Neural cell (in vitro differentiated cells): Measurements from ENCODE around the gene ANKMY1. TPM values are rescaled to one million over a fixed set of nuclear protein-coding genes. Genes with fewer than 3 reads are reported as not detected.

Source experiments
- H2AFZ ChIP-seq: fragments of 200-600, 300-800 bp; sonication (generic), shearing (Covaris generic); 2 replicates; pipeline ENCODE4 v1.6.0; 2014; ENCODE audit warnings: low read depth, mild to moderate bottlenecking, antibody characterized with exemption, low read length, moderate library complexity
- H3F3A ChIP-seq: fragments of 200-600 bp; shearing (Covaris generic); 2 replicates; pipeline ENCODE4 v1.6.1; 2016; ENCODE audit warnings: mild to moderate bottlenecking, moderate library complexity, mixed read lengths, antibody characterized with exemption, low read length; ENCODE audit not compliant: insufficient read depth, poor library complexity, severe bottlenecking
- H3K27ac ChIP-seq: fragments of 200-600, 300-800 bp; sonication (generic), shearing (Covaris generic); 2 replicates; pipeline ENCODE4 v1.5.1; 2014; ENCODE audit warnings: mild to moderate bottlenecking, low read length, moderate library complexity
- H3K27me3 ChIP-seq: fragments of 300-800, 200-600 bp; sonication (generic), shearing (Covaris generic); 2 replicates; pipeline ENCODE4 v1.6.0; 2014; ENCODE audit warnings: mild to moderate bottlenecking, low read depth, low read length, moderate library complexity; ENCODE audit not compliant: insufficient read depth
- H3K36me3 ChIP-seq: fragments of 300-800, 200-600 bp; sonication (generic), shearing (Covaris generic); 2 replicates; pipeline ENCODE4 v1.5.1; 2014; ENCODE audit warnings: mild to moderate bottlenecking, antibody characterized with exemption, low read length, moderate library complexity; ENCODE audit not compliant: insufficient read depth
- H3K4me2 ChIP-seq: fragments of 300-800, 200-600 bp; sonication (generic), shearing (Covaris generic); 2 replicates; pipeline ENCODE4 v1.6.0; 2014; ENCODE audit warnings: mild to moderate bottlenecking, low read length
- H3K4me3 ChIP-seq: fragments of 300-800, 200-600 bp; sonication (generic), shearing (Covaris generic); 2 replicates; pipeline ENCODE4 v1.5.1; 2014; ENCODE audit warnings: mild to moderate bottlenecking, low read length, moderate library complexity
- H3K79me2 ChIP-seq: fragments of 200-600 bp; shearing (Covaris generic); replicated peaks from 2 replicates; pipeline ENCODE4 v1.6.0; 2014; ENCODE audit warnings: mild to moderate bottlenecking, low read length, moderate library complexity; ENCODE audit not compliant: insufficient read depth
- H3K9ac ChIP-seq: fragments of 300-800, 200-600 bp; sonication (generic), shearing (Covaris generic); 2 replicates; pipeline ENCODE4 v1.6.1; 2016; ENCODE audit warnings: mild to moderate bottlenecking, low read length, mixed read lengths
- H3K9me2 ChIP-seq: fragments of 200-600 bp; shearing (Covaris generic); 2 replicates; pipeline ENCODE4 v1.6.1; 2016; ENCODE audit warnings: mild to moderate bottlenecking, low read length, mixed read lengths; ENCODE audit not compliant: insufficient read depth
- H3K9me3 ChIP-seq: fragments of 200-600, 300-800 bp; sonication (generic), shearing (Covaris generic); 2 replicates; pipeline ENCODE4 v1.6.1; 2016; ENCODE audit warnings: mild to moderate bottlenecking, mixed run types, low read length, moderate library complexity, mixed read lengths
- H4K20me1 ChIP-seq: fragments of 200-600 bp; shearing (Covaris generic); 2 replicates; pipeline ENCODE4 v1.6.1; 2016; ENCODE audit warnings: mild to moderate bottlenecking, mixed run types; ENCODE audit not compliant: insufficient read depth
- CTCF ChIP-seq: fragments of 450-650 bp; IDR thresholded peaks from 2 replicates; pipeline ENCODE4 v1.5.1; 2014; ENCODE audit warnings: antibody characterized with exemption, mild to moderate bottlenecking, moderate library complexity; ENCODE audit not compliant: poor library complexity, severe bottlenecking
- EP300 ChIP-seq: fragments of 450-650 bp; conservative IDR thresholded peaks from 2 replicates; pipeline ENCODE4 v1.6.1; 2014; ENCODE audit warnings: antibody characterized with exemption, mild to moderate bottlenecking, moderate library complexity; ENCODE audit not compliant: poor library complexity, severe bottlenecking
- EZH2 ChIP-seq: fragments of 200-600, 300-800 bp; shearing (Covaris generic), sonication (generic); IDR thresholded peaks from 2 replicates; pipeline ENCODE4 v1.6.1; 2014; ENCODE audit warnings: antibody characterized with exemption, low read length, borderline replicate concordance, mild to moderate bottlenecking; ENCODE audit not compliant: insufficient read depth, poor library complexity, severe bottlenecking
- MXI1 ChIP-seq: fragments of 450-650 bp; conservative IDR thresholded peaks from 2 replicates; pipeline ENCODE4 v1.6.1; 2014; ENCODE audit warnings: antibody characterized with exemption, mild to moderate bottlenecking; ENCODE audit not compliant: poor library complexity, severe bottlenecking
- POLR2AphosphoS5 ChIP-seq: IDR thresholded peaks from 2 replicates; pipeline ENCODE4 v1.6.1; 2012
- RAD21 ChIP-seq: fragments of 450-650 bp; conservative IDR thresholded peaks from 2 replicates; pipeline ENCODE4 v1.6.1; 2014; ENCODE audit warnings: antibody characterized with exemption, mild to moderate bottlenecking, moderate library complexity
- REST ChIP-seq: IDR thresholded peaks from 2 replicates; pipeline ENCODE4 v1.6.1; 2012; ENCODE audit warnings: borderline replicate concordance
- SMC3 ChIP-seq: fragments of 450-650 bp; conservative IDR thresholded peaks from 2 replicates; pipeline ENCODE4 v1.6.1; 2014; ENCODE audit warnings: antibody characterized with exemption, mild to moderate bottlenecking, moderate library complexity; ENCODE audit not compliant: poor library complexity
- TAF1 ChIP-seq: IDR thresholded peaks from 2 replicates; pipeline ENCODE4 v1.6.1; 2012; ENCODE audit warnings: low read depth
- polyA plus RNA-seq: library from polyadenylated mRNA; depleted of rRNA; stranded (reverse); fragments of >200 nt; gene quantifications from 2 replicates; pipeline ENCODE4 v1.2.3, GENCODE V29; 2014

The ANKMY1 gene
- polyA plus RNA-seq, 1 donor from 2014 or later, result 6.6 TPM

DNA sequence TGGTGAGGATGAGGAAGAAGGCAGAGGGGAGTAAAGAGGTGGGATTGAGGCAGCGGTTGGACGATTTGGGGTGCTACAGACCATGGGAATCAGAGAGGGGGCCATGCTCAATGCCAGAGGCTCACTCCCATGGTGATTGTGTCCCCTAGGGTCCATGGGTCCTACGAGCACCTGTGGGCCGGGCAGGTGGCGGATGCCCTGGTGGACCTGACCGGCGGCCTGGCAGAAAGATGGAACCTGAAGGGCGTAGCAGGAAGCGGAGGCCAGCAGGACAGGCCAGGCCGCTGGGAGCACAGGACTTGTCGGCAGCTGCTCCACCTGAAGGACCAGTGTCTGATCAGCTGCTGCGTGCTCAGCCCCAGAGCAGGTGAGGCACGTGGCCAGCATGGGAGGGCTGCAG lies 34.0 kb upstream of the ANKMY1 start:
- H3F3A ChIP-seq, result no peaks in the 10 kb centered on the region
- no peak overlapping the region for H3K9ac ChIP-seq
- no peaks in the 10 kb centered on the region for H3K27me3 ChIP-seq
- TF ChIP-seq POLR2AphosphoS5, result no peak
- TF ChIP-seq EP300, result no peak
- TF ChIP-seq SMC3, result no peak
- TF ChIP-seq TAF1, result no peak
- no peak for TF ChIP-seq REST
- TF ChIP-seq RAD21, result no peak
- no peak for TF ChIP-seq MXI1
- no peak for TF ChIP-seq EZH2
- no peaks in the 10 kb centered on the region for H4K20me1 ChIP-seq
- no peaks in the 10 kb centered on the region for H3K9me2 ChIP-seq
- no peak overlapping the region for H3K4me2 ChIP-seq
- H3K4me3 ChIP-seq, result no peak overlapping the region
- no peak overlapping the region for H3K27ac ChIP-seq
- no peaks in the 10 kb centered on the region for H3K9me3 ChIP-seq
- H3K36me3 ChIP-seq, result no peaks in the 10 kb centered on the region
- no peak overlapping the region for H2AFZ ChIP-seq
- H3K79me2 ChIP-seq, result peaks cover 22% of the 10 kb centered on the region

DNA sequence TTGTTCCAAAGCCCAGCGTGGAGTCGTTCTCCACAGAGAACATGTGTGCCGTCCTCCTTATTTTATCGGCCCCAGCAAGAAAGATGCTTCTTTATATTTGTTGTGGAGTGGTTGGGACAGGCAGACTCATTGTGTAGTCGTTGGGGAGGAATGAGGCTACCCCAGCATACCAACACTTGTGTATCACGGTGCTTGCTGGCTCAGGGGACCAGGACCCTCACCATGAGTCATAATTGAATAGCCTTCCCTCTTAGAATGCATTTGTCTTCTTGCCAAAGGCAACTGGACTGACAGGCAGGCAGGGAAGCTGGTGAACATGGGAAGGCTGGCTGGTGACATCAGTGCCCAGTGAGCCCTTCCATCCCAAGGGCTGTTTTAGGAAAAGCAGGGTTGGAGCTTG lies 33.4 kb upstream of the ANKMY1 start:
- Histone ChIP-seq H3K9ac (no peak overlapping the region), H2AFZ (no peak overlapping the region), H3K27ac (no peak overlapping the region), H3K4me2 (no peak overlapping the region), H3K27me3 (no peaks in the 10 kb centered on the region), H3K36me3 (no peaks in the 10 kb centered on the region), H3K9me2 (no peaks in the 10 kb centered on the region), H3F3A (no peaks in the 10 kb centered on the region), H3K4me3 (no peak overlapping the region), H4K20me1 (no peaks in the 10 kb centered on the region), H3K79me2 (peaks cover 22% of the 10 kb centered on the region), H3K9me3 (no peaks in the 10 kb centered on the region)
- no peak for TF ChIP-seq TAF1
- TF ChIP-seq EP300, result no peak
- TF ChIP-seq POLR2AphosphoS5, result no peak
- TF ChIP-seq REST, result no peak
- TF ChIP-seq MXI1, result no peak
- TF ChIP-seq SMC3, result no peak
- no peak for TF ChIP-seq CTCF
- no peak for TF ChIP-seq EZH2
- TF ChIP-seq RAD21, result no peak
